RKO (cell line): Measurements from ENCODE around the gene ACADM.
A peak's percentile ranks its signal among the peaks of the same experiment; 100 is the strongest.
"Not testable (repeated sequence)": the region's sequence is repeated elsewhere in the genome, so short reads cannot be mapped to it uniquely, and the experiment has no call there.

Experiments
- DNase-seq: peaks from one replicate; pipeline ENCODE4 v3.0.0-alpha.2; 2016; ENCODE audit warnings: low spot score

ACADM gene

DNA sequence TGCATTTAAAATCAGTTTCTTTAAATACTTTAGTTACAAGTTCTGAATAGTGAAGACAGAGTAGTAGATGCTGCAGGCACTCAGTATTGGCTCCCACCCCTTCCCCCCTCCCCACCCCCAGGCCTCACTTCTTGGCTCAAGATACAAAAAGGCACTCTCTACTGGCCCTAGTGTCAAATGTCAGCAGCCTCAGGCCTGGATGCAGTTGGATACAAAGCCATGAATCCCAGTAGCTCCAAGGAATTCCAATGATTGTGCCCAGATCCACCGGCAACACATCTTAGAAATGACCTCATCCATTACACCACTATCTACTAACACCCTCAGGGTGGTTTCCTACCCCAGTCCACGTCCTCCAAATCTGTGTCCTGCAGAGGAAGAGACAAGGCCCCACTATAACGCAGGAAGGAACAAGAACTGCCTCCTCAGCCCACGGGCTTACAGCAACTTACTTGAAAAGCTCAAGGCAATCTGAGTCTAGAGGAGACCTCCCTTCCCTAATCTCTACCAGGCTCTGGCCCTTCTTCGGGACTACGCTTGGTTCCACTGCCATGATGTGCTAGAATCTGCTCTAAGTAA, 17.6 kb downstream of the ACADM start:
- no peak for DNase-seq

DNA sequence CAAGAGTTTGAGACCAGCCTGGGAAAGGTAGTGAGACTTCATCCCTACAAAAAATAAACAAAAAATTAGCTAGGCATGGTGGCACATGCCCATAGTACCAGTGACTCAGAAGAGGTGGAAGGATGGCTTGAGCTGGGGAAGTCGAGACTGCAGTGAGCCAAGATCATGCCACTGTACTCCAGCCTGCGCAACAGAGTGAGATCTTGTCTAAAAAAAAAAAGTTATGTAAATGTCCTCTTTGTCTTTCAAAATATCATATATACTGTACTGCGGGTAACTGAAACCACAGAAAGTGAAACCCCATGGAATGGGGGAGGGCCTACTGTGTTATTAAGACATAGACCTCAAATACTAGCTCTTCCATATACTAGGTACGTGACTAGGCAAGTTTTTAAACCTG, 20.8 kb downstream of the ACADM start:
- DNase-seq = no peak

DNA sequence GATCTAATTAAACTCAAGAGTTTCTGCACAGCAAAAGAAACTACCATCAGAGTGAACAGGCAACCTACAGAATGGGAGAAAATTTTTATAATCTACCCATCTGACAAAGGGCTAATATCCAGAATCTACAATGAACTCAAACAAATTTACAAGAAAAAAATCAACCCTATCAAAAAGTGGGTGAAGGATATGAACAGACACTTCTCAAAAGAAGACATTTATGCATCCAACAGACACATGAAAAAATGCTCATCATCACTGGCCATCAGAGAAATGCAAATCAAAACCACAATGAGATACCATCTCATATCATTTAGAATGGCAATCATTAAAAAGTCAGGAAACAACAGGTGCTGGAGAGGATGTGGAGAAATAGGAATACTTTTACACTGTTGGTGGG, 32.7 kb downstream of the ACADM start:
- not testable (repeated sequence) for DNase-seq

DNA sequence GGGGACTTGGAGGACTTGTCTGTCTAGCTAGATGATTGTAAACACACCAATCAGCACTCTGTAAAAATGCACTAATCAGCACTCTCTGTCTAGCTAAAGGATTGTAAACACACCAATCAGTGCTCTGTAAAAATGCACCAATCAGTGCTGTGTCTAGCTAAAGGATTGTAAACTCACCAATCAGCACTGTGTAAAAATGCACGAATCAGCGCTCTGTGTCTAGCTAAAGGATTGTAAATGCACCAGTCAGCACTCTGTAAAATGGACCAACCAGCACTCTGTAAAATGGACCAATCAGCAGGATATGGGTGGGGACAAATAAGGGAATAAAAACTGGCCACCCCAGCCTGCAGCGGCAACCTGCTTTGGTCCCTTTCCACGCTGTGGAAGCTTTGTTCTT, 34.0 kb downstream of the ACADM start:
- DNase-seq = not testable (repeated sequence)

DNA sequence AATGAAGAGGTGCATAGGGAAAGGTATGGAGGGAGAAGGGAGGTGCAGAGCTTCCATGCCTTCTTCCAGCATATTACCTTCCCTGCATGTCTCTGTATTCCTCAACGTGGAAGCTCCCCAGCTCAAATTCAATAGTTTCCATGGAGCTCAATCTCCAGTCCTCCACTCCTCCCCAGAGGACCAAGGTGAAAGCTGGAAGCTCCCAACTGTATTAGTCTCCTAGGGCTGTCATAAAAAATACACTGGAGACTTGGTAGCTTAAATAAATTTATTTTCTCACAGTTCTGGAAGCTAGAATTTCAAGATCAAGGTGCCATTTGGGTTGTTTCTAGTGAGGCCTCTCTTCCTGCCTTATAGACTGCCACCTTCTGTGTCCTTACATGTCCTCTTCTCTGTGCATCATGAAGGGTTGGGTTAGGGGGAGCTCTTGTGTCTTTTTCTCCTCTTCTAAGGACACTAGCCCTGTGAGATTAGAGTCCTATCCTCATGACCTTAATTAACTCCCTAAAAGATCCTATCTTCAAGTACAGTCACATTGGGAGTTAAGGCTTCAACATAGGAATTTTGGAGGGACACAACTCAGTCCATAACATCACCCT, 39.6 kb downstream of the ACADM start:
- DNase-seq = no peak

DNA sequence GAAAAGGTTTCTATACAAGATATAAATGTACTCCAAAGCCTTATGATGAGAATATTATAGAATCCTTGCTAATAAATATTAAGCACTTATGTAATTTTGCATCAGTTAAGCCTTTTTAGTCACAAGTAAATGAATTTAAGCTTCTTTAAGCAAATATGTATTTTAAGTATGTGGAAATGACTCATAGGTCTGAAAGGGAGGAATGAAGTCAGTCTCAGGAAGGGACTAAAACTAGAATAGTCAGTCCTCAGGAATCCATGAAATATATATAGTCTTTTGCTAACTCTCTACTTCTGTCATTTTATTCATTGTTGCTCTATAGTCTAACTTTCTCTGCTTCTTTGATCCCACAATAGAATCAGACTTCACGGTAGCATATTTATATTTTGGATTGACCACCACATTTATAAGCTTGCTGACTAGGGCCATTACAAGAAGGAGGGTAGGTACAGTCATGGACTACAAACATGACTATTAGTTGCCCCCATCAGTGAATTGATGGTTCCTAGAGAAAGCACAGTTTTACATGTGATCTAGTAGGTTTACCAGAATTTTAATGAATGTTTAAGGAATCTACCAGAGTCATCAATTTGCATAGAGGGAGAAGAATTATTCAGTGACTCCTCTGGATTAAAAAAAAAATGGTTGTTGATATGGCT, 41.3 kb downstream of the ACADM start:
- peak; percentile 86 for DNase-seq

DNA sequence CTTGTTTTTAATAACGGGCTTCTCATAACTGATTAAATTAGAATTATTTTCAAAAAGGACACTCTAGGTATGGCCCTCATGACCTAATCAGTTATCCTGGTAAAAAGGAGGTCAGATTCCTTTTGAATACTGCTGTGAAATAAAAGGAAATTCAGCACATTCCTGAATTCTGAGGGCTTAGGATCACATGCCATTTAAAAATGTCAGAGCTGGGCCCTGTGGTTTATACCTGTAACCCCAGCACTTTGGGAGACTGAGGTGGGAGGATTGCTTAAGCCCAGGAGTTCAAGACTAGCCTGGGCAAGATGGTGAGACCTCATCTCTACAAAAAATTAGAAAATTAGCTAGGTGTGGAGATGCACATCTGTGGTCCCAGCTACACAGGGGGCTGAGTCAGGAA, 43.5 kb downstream of the ACADM start:
- no peak for DNase-seq

DNA sequence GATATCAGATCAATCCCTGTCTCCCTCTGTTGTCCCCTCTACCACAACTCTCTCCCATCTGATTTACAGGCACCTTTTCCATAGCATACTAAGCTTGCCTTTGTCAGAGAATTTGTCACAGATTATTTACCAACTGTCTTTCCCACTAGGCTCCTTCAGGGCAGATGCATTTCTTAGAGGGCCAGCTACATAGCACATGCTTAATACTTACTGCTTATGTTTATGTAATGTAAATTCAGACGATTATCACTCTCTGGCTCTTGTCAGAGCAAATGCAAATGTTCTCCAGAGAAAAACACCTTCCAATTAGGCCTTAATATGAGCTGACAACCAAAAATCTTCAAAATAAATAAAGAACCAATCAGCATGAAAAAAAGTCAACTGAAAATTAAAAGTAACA, 46.3 kb downstream of the ACADM start:
- no peak for DNase-seq

DNA sequence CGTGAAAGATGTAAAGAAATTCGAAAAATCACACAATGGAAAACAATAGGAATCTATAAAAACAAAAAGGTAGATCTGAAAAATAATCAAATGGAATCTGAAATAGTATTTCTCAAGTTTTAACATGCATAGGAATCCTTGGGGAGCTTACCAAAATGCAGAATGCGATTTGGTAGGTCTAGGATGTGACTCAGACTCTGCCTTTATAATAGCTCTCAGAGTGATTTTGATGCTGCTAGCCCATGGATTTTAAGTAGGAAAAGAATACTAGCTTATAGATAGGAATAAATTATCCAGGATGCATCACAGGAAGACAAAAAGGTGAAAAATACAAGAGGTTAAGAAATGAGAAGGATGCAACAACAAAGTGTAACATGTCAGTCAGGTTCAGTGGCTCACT, 47.5 kb downstream of the ACADM start:
- DNase-seq = no peak

DNA sequence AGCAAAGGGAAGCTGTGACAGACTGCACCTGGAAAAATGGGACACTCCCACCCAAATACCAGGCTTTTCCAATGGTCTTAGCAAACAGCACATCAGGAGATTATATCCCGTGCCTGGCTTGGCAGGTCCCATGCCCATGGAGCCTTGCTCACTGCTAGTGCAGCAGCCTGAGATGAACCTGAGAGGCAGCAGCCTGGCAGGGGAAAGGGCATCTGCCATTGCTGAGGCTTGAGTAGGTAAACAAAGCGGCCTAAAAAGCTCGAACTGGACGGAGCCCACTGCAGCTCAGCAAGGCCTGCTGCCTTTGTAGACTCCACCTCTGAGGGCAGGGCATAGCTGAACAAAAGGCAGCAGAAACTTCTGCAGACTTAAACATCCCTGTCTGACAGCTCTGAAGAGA, 53.3 kb downstream of the ACADM start:
- DNase-seq = not testable (repeated sequence)

DNA sequence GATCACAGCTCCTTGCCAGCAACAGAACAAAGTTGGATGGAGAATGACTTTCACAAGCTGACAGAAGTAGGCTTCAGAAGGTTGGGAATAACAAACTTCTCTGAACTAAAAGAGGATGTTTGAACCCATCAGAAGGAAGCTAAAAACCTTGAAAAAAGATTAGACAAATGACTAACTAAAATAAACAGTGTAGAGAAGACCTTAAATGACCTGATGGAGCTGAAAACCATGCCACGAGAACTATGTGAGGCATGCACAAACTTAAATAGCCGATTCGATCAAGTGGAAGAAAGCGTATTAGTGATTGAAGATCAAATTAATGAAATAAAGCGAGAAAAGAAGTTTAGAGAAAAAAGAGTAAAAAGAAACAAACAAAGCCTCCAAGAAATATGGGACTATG, 54.2 kb downstream of the ACADM start:
- not testable (repeated sequence) for DNase-seq

DNA sequence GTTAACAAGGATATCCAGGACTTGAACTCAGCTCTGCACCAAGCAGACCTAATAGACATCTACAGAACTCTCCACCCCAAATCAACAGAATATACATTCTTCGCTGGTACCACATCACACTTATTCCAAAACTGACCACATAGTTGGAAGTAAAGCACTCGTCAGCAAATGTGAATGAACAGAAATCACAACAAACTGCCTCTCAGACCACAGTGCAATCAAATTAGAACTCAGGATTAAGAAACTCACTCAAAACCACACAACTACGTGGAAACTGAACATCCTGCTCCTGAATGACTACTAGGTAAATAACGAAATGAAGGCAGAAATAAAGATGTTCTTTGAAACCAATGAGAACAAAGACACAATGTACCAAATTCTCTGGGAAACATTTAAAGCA, 55.7 kb downstream of the ACADM start:
- DNase-seq = not testable (repeated sequence)

DNA sequence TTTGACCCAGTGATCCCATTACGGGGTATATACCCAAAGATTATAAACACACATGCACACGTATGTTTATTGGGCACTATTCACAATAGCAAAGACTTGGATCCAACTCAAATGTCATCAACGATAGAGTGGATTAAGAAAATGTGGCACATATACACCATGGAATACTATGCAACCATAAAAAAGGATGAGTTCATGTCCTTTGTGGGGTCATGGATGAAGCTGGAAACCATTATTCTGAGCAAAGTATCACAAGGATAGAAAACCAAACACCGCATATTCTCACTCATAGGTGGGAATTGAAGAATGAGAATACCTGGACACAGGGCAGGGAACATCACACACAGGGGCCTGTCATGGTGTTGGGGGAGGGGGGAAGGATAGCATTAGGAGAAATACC, 59.4 kb downstream of the ACADM start:
- not testable (repeated sequence) for DNase-seq

DNA sequence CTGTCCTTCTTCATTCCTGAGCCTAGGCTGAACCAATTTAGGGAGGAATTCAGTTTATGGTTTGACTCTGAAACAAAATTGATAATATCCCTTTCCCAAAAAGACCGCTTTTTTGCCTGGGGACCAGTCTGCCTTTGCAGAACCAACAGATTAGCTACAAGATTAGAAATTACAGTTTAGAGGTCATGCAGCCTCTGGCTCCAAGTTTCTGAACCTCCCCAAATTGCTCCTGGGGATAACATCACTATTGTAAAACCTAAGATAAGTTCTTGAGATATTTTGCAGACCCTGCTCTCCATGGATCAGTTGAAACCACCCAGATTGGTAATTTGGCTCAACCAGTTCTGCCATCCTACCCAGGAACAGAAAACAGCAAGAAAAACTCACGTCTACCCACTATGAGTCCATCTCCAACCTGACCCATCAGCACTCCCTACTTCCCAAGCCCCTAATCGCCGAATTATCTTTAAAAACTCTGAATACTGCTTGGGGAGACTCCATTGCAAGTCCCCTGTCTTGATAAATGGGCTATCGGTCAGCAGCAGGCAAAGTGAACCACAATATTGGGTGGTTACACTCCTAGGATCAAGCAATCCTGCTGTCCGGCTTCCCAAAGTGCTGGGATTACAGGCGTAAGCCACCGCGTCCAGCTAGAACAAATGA, 60.9 kb downstream of the ACADM start:
- DNase-seq = no peak

DNA sequence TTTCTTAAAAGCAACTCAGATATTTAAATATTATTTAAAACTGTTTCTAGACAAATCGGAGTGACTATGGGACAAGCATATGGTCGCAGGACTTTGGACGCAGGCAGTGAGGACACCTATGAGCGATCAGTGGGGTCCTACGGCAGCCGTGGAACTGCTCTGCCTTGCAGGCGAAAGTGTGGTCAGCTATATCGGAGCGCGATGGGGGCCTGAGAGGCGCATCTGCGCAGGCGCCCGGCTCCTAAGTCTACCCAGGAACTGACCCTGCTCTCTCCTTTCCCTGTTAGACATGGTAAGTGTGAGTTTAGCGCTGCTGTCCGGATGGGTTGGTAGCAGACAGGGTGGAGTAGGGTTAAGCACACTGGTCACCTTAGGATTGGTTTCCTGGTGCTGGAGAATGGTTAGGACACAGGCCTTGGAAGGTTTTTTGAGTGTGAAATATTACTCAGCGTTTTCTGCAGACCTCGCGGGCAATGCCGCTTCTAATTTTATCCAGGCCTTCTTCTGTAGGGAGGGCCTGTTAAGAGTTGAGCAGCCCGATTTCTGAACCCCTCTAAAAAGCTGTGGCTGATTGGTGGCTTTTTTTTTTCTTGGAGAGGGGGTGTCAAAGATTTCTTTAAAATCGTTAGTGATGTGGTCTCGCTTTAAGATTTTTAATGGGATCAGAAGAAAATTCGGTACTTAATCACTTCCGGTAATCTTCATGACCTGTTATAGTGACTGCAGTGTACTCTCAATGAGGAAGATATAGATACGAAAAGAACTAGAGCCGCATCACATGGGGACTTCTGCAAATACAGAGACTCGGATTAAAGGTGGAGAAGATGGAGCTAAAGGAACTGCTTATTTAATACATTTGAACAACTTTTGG, 61.7 kb downstream of the ACADM start, which contains the start of gene RABGGTB:
Gene RABGGTB (plus strand): TSS at position 274 of the 871 bp plus-strand sequence. CDS start 16 bp downstream, at position 290.
- peak; percentile 98 for DNase-seq

DNA sequence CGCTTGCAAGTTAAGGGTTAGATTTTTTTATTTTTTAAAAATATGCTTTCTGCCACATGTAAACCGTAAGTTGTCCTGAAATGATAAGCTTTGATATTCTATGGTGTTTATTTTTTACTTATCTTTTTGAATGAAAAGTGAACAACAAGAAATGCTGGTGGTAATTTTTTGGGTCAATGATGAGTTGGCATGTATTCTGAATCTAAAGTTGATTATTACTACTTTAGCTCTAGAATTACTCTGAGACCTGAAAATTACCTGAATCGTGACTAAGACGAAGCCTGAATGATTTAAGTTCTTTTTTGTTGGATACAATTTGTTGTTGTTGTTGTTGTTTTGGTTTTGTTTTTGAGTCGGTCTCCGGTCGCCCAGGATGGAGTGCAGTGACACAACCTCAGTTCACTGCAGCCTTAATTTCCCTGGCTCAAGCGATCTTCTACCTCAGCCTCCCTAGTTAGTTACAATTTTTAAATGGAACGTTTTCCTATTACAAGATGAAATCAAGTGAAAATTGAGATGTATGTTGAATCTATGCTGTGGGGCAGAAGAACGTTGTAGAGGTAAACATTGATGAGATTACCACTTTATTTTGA, 62.5 kb downstream of the ACADM start:
- peak; percentile 33 for DNase-seq

DNA sequence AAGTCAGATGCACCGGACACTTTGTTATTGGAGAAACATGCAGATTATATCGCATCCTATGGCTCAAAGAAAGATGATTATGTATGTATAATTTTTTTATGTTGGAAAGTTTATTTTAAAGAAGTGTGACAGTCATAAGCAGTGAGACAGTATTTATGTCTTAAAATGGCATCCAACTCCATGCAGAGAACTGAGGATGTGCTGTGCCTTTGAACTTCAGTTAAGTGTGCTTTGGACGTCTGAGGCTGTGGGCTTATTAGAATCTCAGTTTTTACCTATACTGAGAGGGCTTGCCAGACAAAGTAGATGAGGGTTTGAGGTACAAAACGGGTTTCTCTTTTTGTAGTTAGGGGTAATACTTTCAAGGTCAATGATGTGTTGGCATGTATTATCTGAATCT, 63.0 kb downstream of the ACADM start:
- no peak for DNase-seq

DNA sequence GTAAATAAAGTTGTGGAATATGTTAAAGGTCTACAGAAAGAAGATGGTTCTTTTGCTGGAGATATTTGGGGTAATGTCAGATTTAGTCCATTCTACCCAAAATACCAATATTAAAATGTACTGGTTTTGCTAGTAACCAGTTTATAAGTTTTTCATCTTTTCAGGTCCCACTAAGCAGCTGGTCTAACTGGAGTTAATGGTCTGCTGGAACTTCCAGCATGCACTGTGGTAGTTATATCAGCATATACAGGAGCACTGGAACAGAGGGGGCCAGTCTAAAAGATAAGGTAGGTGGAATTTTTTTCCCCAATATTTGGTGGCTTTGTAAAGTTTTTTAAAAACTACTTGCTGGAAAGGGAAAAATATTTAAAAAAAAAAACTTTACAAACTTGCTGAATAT, 65.5 kb downstream of the ACADM start:
- no peak for DNase-seq

DNA sequence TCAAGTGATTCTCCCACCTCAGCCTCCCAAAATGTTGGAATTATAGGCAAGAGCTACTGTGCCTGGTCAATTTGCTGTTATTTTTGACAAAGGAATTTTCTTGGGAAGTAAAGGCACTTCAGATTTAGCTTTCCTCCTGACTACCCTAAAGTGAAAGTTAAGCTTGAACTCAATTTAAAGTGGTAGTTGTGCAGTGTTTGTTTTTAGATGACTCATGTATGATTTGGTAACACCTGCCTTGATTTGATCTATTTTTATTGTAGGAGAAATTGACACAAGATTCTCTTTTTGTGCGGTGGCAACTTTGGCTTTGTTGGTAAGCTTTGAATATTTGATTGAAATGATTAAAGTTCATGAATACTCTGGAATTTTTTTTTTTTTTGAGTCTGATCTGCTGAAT, 66.5 kb downstream of the ACADM start:
- DNase-seq = peak; percentile 66

DNA sequence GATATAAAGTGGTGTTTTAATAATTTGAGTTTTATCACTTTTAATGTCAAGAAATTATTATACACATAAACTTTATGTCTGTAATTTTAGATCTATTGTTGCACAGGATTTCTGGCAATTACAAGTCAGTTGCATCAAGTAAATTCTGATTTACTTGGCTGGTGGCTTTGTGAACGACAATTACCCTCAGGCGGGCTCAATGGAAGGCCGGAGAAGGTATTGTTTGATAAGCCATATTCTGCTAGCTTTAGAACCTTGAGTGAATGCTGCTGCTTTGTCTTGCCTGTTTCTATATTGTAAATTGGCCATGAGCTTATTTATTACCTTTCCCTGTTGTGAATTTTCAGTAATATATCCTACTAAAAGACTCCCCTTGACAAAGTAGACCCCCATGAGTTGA, 67.6 kb downstream of the ACADM start:
- no peak for DNase-seq

DNA sequence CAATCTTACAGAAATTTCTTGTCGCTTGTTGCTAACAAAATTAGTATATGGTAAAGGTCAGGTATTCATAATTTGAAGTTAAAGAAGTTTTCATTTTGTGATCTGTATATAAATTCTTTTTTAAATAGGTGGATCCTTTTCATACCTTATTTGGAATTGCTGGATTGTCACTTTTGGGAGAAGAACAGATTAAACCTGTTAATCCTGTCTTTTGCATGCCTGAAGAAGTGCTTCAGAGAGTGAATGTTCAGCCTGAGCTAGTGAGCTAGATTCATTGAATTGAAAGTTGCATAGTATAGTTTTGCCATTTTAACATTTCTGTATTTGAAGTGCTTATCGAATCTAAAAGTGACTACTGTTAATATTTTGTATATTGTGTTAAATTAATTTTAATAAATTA, 69.9 kb downstream of the ACADM start:
- DNase-seq = no peak

DNA sequence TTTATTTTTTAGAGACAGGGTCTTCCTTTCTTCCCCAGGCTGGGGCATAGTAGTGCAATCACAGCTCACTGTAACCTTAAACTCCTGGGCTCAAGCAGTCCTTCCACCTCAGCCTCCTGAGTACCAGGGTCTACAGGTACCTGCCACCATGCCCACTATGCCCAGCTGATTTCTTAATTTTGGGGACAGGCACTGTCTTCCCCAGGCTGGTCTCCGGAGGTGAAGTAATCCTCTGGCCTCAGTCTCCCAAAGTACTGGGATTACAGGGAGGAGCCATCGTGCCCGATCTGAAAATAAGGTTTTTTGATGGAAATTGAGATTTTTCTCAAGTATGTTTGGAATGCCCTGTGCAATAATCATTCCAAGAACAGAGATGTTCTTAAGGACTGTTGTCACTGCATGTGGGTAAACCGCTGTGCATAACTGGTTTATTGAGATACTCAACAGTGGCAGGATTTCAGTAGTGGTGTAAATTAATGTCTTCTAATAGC, 71.2 kb downstream of the ACADM start:
- no peak for DNase-seq
